Natural killer cell (primary cell): ENCODE data around the gene HPS3. TPM values are rescaled to one million over a fixed set of nuclear protein-coding genes. Genes with fewer than 3 reads are reported as not detected.

ENCODE experiments used
- ATAC-seq, 3 donors: fragments of 150-1000 bp in 2 of 3; fragments of 200-7000 bp in 1 of 3; cut with Tn5 transposase; 1 replicate in 1 of 3; 2 replicates in 2 of 3; pipeline ENCODE4 v1.10.0; 2021; ENCODE audit warnings: mild to moderate bottlenecking in 2 of 3, moderate library complexity in 2 of 3
- DNase-seq, 2 donors: peaks; one replicate each; pipeline versions ENCODE4 v3.0.0 to v3.0.0-alpha.2; 2013 to 2021; ENCODE audit warnings: mixed read lengths in 1 of 2
- H3K27ac ChIP-seq: one replicate; pipeline ENCODE4 v1.5.1; 2013; ENCODE audit warnings: mild to moderate bottlenecking, low read length
- H3K27me3 ChIP-seq: one replicate; pipeline ENCODE4 v1.6.1; 2013; ENCODE audit warnings: low read length; ENCODE audit not compliant: control insufficient read depth, insufficient read depth
- H3K36me3 ChIP-seq: one replicate; pipeline ENCODE4 v1.6.1; 2013; ENCODE audit warnings: low read length; ENCODE audit not compliant: control insufficient read depth, insufficient read depth
- H3K4me1 ChIP-seq: one replicate; pipeline ENCODE4 v1.6.1; 2013; ENCODE audit warnings: low read length; ENCODE audit not compliant: control insufficient read depth, insufficient read depth
- H3K4me3 ChIP-seq: one replicate; pipeline ENCODE4 v1.5.1; 2013; ENCODE audit warnings: low read length
- H3K9me3 ChIP-seq: one replicate; pipeline ENCODE4 v1.6.1; 2013; ENCODE audit warnings: low read length; ENCODE audit not compliant: control insufficient read depth, insufficient read depth
- H3K27ac Mint-ChIP-seq, 2 donors: one replicate each; pipeline ENCODE4 v1.8.0; 2022; ENCODE audit warnings: mild to moderate bottlenecking in 2 of 2, mixed read lengths in 2 of 2, moderate library complexity in 1 of 2
- H3K27me3 Mint-ChIP-seq, 2 donors: one replicate each; pipeline ENCODE4 v1.8.0; 2022; ENCODE audit warnings: low read depth in 2 of 2, mixed read lengths in 2 of 2
- H3K36me3 Mint-ChIP-seq: one replicate; pipeline ENCODE4 v1.8.0; 2022; ENCODE audit warnings: mixed read lengths
- H3K4me1 Mint-ChIP-seq, 2 donors: one replicate each; pipeline ENCODE4 v1.8.0; 2022; ENCODE audit warnings: mixed read lengths in 2 of 2
- H3K4me3 Mint-ChIP-seq: one replicate; pipeline ENCODE4 v1.8.0; 2022; ENCODE audit warnings: mild to moderate bottlenecking, moderate library complexity, mixed read lengths
- H3K9me3 Mint-ChIP-seq, 2 donors: one replicate each; pipeline ENCODE4 v1.8.0; 2022; ENCODE audit warnings: mixed read lengths in 2 of 2
- WGBS: methylation state at CpG from one replicate; pipeline ENCODE4 v1.1.7; 2013; ENCODE audit warnings: missing lambda C conversion rate; ENCODE audit not compliant: insufficient coverage; 5-methylcytosine and 5-hydroxymethylcytosine counted together
- intact Hi-C: fragments of 100-400 bp; cut with micrococcal nuclease; formaldehyde crosslinking; loops from one replicate; pipeline ENCODE4 v1.14.2; 2022
- total RNA-seq, 4 donors: library from RNA; stranded (reverse); fragments of 120-200 nt in 1 of 4; gene quantifications; one replicate each; pipeline versions ENCODE4 v1.2.3 to v1.2.4, GENCODE V29; 2013 to 2022
- TF ChIP-seq, protein P1 (sequence below): fragments of 200-600 bp; IDR thresholded peaks from one replicate; pipeline ENCODE4 v1.8.0; 2022; ENCODE audit warnings: antibody characterized with exemption

HPS3 gene
- total RNA-seq, 3 donors from 2014 or later (not counting 1 experiment from before 2014, with no cell fraction given): 19.6 to 35.5 (median 24.7) TPM

DNA sequence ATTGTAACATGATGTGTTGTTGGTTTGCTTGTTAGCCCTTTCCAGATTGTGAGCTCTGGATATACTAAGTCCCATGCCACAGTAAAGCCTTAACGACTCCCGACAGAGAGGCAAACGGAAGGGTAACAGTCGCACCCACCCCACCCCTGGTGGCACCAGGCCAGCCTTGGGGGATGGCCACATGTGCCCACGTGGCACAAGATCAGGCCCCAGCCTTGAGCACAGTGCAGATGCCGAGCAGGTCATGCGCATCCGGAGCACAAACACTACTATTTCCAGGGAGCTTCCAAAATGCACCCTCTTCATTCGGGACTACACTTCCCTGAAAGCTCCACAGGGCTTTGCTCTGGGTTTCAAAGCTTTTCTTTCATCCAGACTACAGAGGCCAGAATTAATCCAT, 10.7 kb upstream of the HPS3 start:
- Histone ChIP-seq H3K36me3 (no peaks in the 10 kb centered on the region), H3K9me3 (no peaks in the 10 kb centered on the region), H3K27ac (no peak overlapping the region), H3K4me3 (no peak overlapping the region), H3K27me3 (no peaks in the 10 kb centered on the region), H3K4me1 (no peaks in the 10 kb centered on the region)
- 90% methylated on average over 9 of the region's 9 CpGs for WGBS
- H3K27ac Mint-ChIP-seq: no peak overlapping the region
- peaks cover 6 to 7% of the 10 kb centered on the region in 2 donors for H3K4me1 Mint-ChIP-seq
- no peaks in the 10 kb centered on the region for H3K9me3 Mint-ChIP-seq
- DNase-seq (no peak), ATAC-seq (no peak)
- intact Hi-C loops: no loop called here
- no peaks in the 10 kb centered on the region for H3K27me3 Mint-ChIP-seq
- H3K4me3 Mint-ChIP-seq: no peak overlapping the region
- H3K36me3 Mint-ChIP-seq: no peaks in the 10 kb centered on the region
- TF ChIP-seq, protein P1, sequence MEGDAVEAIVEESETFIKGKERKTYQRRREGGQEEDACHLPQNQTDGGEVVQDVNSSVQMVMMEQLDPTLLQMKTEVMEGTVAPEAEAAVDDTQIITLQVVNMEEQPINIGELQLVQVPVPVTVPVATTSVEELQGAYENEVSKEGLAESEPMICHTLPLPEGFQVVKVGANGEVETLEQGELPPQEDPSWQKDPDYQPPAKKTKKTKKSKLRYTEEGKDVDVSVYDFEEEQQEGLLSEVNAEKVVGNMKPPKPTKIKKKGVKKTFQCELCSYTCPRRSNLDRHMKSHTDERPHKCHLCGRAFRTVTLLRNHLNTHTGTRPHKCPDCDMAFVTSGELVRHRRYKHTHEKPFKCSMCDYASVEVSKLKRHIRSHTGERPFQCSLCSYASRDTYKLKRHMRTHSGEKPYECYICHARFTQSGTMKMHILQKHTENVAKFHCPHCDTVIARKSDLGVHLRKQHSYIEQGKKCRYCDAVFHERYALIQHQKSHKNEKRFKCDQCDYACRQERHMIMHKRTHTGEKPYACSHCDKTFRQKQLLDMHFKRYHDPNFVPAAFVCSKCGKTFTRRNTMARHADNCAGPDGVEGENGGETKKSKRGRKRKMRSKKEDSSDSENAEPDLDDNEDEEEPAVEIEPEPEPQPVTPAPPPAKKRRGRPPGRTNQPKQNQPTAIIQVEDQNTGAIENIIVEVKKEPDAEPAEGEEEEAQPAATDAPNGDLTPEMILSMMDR: no peak

DNA sequence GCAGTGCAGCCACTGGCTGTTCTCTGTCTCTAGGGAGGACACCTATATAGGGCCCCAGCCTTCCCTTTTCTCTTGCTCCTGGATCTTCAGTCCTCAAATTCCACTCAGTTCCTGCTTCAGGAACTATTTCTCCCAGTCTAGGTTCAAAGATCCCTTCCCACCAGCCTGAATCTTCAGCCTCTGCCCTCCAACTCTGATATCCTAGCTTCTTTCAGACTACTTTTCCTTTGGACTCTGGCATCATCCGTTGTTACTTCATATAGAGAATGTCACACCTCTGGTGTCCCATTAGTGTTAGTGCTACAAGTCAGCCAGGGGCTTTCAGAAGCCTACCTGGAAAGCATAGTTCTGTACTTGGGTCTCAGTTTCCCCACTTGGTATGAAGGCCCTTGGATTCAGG, 10.0 kb upstream of the HPS3 start:
- DNase-seq: no peak
- ATAC-seq: no peak
- no peaks in the 10 kb centered on the region for H3K36me3 Mint-ChIP-seq
- H3K27me3 ChIP-seq: no peaks in the 10 kb centered on the region
- no peaks in the 10 kb centered on the region for H3K36me3 ChIP-seq
- H3K27ac Mint-ChIP-seq: no peak overlapping the region
- H3K4me1 ChIP-seq: no peaks in the 10 kb centered on the region
- H3K27me3 Mint-ChIP-seq: peaks cover 0 to 4% of the 10 kb centered on the region in 2 donors
- TF ChIP-seq, protein P1: no peak
- H3K9me3 ChIP-seq: no peaks in the 10 kb centered on the region
- intact Hi-C loops: no loop called here
- H3K4me3 ChIP-seq: no peak overlapping the region
- H3K4me1 Mint-ChIP-seq: peaks cover 6 to 7% of the 10 kb centered on the region in 2 donors
- 100% methylated on average over 1 of the region's 1 CpG for WGBS
- H3K4me3 Mint-ChIP-seq: no peak overlapping the region
- H3K9me3 Mint-ChIP-seq: no peaks in the 10 kb centered on the region
- H3K27ac ChIP-seq: no peak overlapping the region

DNA sequence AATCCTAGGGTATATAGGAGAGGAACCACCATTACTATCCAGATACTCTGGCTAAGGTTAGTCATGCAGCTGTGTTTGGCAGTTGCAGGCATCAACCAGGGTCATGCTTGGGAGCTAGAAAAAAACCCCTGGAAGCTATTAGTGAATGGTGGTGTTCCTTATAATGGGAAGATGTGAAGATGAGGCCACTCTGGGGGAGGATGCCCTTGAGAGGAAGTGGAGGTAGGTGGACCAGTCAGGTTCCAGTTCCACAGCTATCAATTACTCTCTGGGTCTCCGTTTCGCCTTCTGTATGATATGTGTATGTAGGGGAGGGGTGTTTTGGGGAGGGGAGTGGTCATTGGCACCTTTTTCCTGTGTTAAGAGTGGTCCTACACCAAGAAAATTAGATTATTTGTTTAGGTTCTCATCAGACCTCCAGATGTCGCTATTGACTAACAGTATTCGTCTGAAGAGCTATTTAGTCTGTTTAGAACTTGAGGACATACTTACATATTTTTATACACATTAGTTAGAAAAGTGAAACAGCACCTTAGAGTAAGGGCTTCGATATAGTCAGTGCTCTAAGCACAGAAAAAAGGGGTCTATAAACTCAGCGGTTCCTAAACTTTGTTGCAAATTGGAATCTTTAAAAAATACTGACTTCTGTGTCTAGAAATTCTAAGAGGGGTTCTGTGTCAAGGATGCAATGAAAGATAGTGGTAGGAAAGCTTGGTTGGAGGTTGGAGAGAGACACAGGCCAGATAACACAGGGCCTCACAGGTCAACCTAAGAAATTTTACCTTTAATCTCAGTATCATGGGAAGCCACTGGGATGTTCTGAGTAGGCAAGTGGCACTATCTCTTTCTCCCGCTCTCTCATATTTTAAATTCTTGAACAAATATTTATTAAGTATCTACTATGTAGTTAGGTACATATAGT, 9.1 kb upstream of the HPS3 start:
- Mint-ChIP-seq H3K27ac (no peak overlapping the region), H3K9me3 (no peaks in the 10 kb centered on the region)
- 6% methylated on average over 4 of the region's 7 CpGs for WGBS

More for the DNA sequence above, 9.1 kb upstream of the HPS3 start:
- Histone ChIP-seq H3K36me3 (no peaks in the 10 kb centered on the region), H3K9me3 (no peaks in the 10 kb centered on the region), H3K27me3 (no peaks in the 10 kb centered on the region), H3K27ac (no peak overlapping the region), H3K4me1 (no peaks in the 10 kb centered on the region), H3K4me3 (no peak overlapping the region)
- ATAC-seq (peak; percentile 75 to 94 (median 87)), DNase-seq (peak in 1 of 2 donors; percentile 83)
- intact Hi-C loops: loop anchor here (1.0 to 10.0 kb wide), 4 partner anchors 153 to 364 kb away; no protein-coding TSS in a partner anchor
- no peaks in the 10 kb centered on the region for H3K36me3 Mint-ChIP-seq
- H3K27me3 Mint-ChIP-seq: peaks cover 0 to 7% of the 10 kb centered on the region in 2 donors
- H3K4me3 Mint-ChIP-seq: no peak overlapping the region
- TF ChIP-seq, protein P1: peak; percentile 77
- peaks cover 6 to 7% of the 10 kb centered on the region in 2 donors for H3K4me1 Mint-ChIP-seq
